GM23248 (cell line): Measurements from ENCODE around the gene GLB1L2.

ENCODE experiments used
- EZH2 ChIP-seq: fragments of 200-600 bp; sonication (generic); IDR thresholded peaks from 2 replicates; pipeline ENCODE4 v1.6.1; 2018; ENCODE audit warnings: antibody characterized with exemption, mild to moderate bottlenecking; ENCODE audit not compliant: insufficient read depth, poor library complexity, severe bottlenecking
- EZH2phosphoT487 ChIP-seq: fragments of 200-600 bp; sonication (generic); IDR thresholded peaks from 2 replicates; pipeline ENCODE4 v1.6.1; 2018; ENCODE audit warnings: antibody characterized with exemption, moderate library complexity, mild to moderate bottlenecking, low read depth; ENCODE audit not compliant: insufficient read depth

GRCh38 chr11:134360050-134360835 lies 28.5 kb downstream of the GLB1L2 start:
- no peak for TF ChIP-seq EZH2
- TF ChIP-seq EZH2phosphoT487: no peak
